GM21423 (cell line): ENCODE measurements around the gene RRBP1.

Experiments used
- ATAC-seq: cut with Tn5 transposase; IDR thresholded peaks from one replicate; pipeline ENCODE4 v1.9.1; 2021; ENCODE audit warnings: mild to moderate bottlenecking, moderate library complexity; ENCODE audit not compliant: unreplicated experiment

The RRBP1 gene

DNA sequence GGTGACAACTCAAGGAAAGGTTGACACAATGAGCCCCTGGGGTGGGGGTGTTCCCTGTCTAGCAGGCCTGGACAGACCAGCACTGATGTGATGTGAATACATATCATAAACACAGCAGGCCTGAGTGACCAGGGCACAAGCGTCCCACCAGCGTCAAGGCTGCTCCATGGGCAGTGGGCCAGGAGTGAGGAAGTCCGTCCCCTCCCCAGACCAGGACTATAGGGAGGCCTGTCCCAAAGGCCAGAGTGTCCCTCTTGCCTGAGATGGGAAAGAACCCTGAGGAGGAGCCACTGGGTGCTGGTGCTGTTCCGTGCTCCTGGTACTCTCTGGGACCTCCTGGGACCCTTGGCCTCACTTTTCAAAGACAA, 44.6 kb downstream of the RRBP1 start:
- ATAC-seq = no peak

DNA sequence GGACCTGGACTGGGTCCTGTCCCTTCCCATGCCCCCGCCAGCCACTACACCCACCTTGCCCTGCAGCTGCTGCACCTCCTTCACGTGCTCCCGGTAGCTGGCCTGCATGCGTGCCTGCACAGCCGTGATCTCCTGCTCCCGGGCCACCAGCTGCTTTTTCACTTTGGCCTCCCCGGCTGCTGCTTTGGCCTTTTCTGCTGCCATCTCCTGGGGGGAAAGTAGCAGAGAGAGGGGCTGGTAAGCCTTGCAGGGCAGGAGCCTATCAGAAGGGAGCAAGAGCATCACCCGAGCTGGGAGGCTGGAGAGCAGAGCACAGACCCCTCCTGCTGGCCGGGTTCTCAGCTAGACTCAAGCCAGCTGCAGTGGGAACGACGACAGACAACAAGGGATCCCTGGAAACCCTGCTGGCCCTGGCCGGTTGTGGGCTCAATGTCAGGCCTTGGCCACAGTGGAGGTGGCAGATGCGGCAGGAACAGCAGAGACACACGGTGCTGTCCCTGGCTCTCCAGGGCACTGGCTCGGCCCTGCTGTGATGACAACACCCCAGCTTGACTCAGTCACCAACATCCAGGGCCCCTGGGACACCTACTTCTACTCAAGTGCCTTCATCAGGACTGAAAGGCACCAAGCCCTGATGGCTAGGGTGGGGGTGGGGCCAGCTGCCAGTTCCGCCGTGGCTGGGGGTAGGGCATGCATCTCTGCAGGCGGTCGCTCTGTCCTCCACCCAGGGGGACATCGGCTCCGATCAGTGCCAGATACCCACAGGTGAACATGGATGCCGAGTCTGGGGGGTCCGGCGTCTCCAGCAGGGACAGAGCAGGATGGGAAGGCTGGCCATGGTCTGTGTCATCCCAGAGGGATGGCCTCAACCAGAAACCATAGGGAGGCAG, 45.3 kb downstream of the RRBP1 start:
- no peak for ATAC-seq

- ATAC-seq = no peak
Measured at GRCh38 chr20:17635332-17636244, 46.5 kb downstream of the RRBP1 start.

GRCh38 chr20:17634661-17635331, 47.2 kb downstream of the RRBP1 start:
- ATAC-seq = no peak

GRCh38 chr20:17633850-17634500, 48.1 kb downstream of the RRBP1 start:
- ATAC-seq = no peak

- ATAC-seq = no peak
Measured at GRCh38 chr20:17633221-17633849, 48.7 kb downstream of the RRBP1 start.

DNA sequence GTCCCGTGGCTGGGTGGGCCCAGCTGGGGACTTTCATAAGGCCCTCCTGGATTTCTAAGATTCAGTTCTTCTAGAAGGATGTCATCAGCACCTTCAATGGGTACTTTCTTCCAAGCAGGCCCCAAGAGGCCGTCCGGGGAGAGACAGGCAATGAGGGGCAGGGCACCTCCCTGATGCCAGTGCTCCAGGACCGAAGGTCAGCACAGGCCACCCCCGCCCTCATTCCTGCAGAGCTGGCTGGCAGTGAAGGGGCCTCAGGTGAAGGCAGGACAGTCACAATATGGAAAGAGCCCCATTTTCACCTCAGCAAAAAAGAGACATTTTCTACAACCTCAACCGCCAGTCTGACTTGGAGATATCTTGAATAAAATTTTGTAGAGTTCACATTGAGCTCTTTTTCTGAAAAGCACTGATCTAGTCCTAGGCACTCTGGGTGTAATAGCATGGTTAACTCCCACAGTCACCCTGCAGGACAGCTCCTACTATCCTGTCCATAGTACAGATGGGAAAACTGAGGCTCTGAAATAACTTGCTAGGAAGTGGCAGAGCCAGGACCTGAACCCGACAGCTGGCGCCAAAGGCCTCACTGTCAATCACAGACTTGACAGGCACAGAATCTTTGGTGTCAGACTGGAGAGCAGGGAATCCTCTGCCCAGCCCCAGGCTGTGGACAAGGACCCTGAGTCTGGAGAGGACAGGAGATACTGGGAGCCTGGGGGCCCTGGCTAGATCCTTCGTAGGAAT, 50.3 kb downstream of the RRBP1 start:
- no peak for ATAC-seq

GRCh38 chr20:17630806-17631195, 51.2 kb downstream of the RRBP1 start:
- no peak for ATAC-seq

DNA sequence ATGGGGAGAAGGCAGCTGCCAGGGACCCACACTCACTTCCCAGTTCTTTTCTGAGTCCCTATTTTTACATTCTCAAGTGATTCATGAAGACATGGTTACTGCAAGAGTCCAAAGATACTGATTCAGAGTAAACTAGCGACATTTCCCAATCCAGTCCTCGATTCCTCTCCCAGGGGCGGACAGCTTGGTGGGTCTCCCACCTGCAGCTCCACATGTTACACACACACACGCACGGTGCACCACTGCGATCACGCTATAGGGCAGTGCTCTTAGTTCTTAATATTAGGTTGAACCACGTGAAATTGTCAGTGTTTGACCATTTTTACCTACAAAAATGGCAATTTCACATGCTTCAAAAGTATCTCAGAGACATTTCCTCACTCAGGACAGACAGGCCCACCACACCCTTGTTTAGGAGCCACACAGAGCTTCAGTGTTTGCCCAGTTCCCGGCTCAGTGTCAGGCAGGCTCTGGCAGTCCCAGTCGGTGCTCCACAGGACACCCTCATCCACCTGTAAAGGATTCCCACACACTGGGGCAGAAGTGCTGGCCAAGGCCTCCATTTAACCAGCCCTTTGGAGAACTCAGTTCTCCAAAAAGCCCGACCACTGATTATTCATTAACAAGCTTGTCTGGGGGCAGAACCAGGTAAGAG, 51.8 kb downstream of the RRBP1 start:
- no peak for ATAC-seq

GRCh38 chr20:17629678-17630089, 52.4 kb downstream of the RRBP1 start:
- ATAC-seq = no peak

DNA sequence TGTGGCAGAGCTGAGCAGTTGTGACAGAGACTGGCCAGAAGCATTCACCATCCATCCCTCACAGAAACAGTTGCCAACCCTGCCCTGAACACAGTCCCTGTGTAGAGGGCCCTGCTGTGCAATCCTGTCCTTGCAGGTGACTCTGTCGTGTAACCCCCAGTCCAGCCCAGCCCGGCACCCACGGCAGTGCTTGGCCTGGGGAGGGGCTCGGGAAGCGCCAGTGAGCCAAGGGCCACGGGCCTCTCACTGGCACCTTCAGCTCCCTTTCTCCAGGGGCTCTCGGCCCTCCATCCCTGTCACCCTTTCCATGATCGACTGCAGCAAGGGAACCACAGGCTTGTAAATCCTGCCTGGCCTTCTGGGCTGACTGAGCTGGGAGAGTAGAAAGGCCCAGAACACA, 53.0 kb downstream of the RRBP1 start:
- ATAC-seq = no peak

- no peak for ATAC-seq
Measured at GRCh38 chr20:17628101-17628841, 53.8 kb downstream of the RRBP1 start.

DNA sequence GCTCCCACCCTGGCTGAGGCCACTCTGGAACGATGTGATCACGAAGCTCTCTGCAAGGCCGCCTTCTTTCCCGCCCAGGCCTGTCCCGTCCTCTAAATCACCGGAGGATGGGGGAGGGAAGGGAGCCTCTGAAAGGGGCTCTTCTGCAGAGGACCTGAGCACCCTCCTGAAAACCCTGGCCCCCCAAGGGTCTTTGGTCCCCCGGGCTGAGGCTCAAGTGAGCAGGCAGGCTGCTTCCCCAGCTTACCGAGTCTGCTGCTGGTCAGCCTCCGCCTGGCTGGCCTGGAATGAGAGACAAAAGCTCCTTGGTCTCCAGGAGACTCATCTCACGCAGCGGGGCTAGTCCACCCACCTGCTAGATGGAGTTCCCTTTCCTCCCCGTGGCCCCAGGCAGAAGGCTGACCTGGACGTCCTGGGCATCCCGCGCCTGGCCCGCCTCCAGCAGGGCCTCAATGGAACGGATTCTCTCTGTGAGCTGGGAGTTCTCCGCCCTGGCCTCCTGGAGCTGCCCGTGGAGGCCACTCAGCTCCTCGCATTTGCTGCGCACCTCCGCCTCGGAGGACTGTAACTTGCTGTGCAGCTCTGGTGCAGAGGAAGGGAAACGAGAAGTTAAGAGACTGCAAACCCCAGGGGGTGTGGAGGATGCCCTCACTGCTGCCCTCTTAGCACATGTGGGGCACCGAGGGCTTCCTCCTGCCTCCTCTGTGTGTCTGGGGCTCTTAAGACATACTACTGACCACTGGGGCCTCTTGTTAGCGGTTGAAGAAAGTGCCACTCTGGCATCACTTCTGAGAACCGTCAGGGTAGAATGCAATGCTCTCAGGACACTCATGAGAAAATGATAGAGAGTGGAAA, 54.7 kb downstream of the RRBP1 start:
- no peak for ATAC-seq

DNA sequence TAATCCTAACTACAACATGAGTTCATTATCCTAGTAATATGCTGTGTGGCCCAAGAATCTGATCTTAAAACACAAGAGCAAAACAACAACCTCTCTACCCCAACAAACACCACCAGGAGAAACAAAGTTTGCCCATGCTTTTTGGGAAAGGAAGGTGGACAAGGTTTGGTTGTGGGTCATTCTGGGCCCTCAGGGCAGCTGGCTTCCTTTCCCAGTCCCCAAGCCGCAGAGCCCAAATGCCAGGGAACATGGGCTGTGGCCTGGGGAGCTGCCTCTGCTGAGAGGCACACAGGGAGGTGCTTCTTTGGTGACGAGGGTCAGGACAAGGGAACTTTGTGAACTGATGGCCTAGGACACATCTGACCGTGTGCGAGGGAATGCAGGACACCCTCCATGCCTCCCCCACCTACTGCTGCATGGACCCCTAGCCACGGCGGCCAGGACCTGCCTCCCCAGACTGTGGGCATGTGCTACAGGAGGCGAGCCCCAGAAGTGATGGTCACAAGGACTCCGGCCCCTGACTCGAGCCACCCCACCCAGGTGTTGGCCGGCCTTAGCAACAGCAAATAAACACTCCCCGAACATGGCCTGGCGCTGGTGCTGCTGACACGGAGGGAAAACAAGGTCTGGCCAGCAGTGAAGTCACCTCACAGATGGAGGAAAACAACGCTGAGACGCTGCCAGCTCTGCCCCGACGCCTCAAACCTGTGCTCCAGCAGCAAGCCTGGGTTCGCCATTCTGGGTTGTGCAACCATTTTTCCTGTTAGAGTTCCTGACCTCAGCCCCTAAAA, 55.6 kb downstream of the RRBP1 start:
- ATAC-seq = no peak

DNA sequence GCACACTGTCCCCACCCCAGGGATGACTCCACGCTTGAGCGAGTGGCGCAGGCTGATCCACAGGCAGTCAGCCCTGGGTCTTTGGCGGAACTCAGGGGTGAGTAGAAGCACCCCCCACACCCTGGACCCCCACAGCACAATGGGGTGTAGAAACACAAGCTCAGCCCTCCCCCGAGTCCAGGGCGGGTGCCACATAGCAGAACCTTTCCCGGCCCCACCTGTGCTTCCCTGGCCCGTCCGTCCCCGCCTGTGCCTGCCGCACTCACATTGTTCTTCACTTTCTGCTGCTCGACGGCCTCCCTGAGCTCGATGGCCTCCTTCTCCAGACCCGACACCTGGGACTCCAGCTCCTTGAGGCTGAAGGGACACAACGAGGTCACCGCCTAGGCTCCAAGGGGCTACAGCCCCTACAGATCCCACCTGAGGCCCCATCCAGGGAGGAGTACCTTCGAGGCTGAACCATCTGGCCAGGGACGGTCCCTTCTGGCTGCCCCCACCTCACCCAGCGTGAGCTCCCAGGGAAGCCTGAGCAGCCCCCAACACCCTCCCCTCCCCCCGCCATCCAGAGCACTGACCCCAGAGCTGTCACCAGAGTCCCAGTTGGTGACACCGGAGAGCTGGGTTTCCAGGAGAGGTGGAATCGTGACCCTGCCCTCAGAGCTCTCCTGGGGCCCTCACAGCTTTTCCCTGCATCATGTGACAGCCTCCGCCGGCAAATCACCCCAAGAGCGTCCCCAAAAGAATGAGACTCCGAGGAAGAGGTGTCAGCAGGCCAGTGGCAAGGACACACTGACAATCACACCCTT, 56.6 kb downstream of the RRBP1 start:
- ATAC-seq = no peak
